Measurements from ENCODE around the gene DGKG.

Gene DGKG

DNA sequence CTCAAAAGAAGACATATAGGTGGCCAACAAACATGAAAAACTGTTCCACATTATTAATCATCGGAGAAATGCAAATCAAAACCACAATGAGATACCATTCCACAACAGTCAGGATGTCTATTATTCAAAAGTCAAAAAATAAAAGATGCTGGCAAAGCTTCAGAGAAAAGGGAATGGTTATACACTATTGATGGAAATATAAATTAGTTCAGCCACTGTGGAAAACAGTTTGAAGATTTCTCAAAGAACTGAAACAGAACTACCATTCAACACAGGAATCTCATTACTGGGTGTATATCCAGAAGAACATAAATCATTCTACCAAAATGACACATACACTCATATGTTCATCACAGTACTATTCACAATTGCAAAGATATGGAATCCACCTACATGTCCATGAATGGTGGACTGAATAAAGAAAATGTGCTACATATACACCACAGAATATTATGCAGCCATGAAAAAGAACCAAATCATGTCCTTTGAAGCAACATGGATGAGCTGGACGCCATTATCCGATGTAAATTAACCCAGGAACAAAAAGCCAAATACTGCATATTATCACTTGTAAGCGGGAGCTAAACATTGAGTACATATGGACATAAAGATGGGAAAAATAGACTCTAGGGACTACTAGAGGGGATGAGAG is 32.7 kb upstream of the DGKG start:
- DNase-seq (ENCODE audit: low read depth, low spot score) = no peak
- ChIA-PET CTCF (no interaction called here), POLR2A (no interaction called here)
- TF ChIP-seq, protein P1, sequence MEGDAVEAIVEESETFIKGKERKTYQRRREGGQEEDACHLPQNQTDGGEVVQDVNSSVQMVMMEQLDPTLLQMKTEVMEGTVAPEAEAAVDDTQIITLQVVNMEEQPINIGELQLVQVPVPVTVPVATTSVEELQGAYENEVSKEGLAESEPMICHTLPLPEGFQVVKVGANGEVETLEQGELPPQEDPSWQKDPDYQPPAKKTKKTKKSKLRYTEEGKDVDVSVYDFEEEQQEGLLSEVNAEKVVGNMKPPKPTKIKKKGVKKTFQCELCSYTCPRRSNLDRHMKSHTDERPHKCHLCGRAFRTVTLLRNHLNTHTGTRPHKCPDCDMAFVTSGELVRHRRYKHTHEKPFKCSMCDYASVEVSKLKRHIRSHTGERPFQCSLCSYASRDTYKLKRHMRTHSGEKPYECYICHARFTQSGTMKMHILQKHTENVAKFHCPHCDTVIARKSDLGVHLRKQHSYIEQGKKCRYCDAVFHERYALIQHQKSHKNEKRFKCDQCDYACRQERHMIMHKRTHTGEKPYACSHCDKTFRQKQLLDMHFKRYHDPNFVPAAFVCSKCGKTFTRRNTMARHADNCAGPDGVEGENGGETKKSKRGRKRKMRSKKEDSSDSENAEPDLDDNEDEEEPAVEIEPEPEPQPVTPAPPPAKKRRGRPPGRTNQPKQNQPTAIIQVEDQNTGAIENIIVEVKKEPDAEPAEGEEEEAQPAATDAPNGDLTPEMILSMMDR (IDR thresholded peaks at IDR 0.05; ENCODE audit: insufficient read depth, low read length, missing control alignments) = no peak
- no peak overlapping the region for H3K4me3 ChIP-seq (ENCODE audit: low read depth, low read length)

DNA sequence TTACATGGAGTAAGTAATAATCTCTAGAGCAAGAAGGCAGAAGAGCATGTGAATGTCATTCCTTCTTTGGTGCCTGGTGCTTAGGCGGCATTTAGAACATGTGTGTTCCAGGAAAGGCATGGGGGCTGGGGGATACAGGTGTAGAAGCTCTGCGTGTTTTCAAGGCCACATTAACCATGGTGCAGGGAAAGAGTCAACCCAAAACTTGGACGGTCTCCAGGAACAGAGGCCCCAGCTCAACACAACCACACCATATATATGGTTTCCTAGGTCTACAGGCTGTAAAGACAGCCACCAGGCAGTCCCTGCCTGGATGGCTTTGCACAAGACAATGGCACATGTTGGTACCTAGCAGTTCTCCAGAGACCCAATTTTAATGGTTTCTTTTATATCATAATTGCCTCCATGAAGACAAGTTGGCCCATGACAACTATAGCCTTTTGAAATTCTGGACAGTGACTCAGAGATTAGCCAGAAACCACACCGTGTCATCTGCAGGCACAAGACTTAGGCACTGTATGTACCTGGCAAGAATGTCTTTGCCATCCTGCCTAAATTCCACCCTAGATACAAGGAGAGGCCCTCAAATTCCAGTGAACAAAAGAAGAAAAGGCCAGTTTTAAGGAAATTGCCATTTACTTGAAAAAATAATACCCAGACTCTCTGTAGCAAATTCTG is 25.0 kb upstream of the DGKG start:
- no peak overlapping the region for H3K4me3 ChIP-seq (ENCODE audit: low read depth, low read length)
- ChIA-PET CTCF (no interaction called here), POLR2A (no interaction called here)
- DNase-seq (ENCODE audit: low read depth, low spot score) = no peak
- TF ChIP-seq, protein P1 (IDR thresholded peaks at IDR 0.05; ENCODE audit: insufficient read depth, low read length, missing control alignments) = no peak

DNA sequence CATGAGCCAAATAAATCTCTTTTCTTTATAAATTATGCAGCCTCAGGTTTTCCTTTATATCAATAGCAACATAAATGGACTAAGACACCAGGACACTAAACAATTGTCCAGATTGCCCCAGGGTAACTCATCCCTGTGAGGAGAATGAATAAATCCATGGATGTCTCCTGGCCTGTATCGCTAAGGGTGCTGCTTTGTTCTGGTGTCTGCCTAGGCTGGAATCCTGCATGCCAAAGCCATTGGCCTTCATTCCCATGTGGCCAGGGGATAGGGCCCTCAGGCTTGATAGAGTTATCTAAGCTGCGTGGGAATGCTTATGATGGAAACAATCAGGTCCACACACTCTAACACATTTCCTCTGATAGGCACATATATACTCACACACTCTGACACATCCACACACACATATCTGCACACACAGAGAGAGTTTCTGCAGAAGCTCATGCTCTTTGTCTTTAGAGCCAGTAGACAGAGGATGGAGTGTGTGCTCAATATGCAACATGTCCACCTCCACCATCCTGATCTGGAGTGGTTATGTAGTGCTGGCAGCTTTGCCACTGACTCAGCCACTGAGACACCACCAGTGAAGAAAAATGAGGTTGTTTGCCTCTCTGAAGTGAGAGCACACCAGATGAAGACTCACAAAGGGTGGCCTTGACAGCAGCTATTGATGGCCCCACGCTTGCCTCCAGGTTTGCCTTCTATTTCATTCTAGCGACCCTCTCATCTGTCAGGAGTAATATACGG is 24.0 kb upstream of the DGKG start:
- ChIA-PET POLR2A (no interaction called here), CTCF (no interaction called here)
- H3K4me3 ChIP-seq (ENCODE audit: low read depth, low read length) = no peak overlapping the region
- DNase-seq (ENCODE audit: low read depth, low spot score) = no peak
- TF ChIP-seq, protein P1 (IDR thresholded peaks at IDR 0.05; ENCODE audit: insufficient read depth, low read length, missing control alignments) = no peak

DNA sequence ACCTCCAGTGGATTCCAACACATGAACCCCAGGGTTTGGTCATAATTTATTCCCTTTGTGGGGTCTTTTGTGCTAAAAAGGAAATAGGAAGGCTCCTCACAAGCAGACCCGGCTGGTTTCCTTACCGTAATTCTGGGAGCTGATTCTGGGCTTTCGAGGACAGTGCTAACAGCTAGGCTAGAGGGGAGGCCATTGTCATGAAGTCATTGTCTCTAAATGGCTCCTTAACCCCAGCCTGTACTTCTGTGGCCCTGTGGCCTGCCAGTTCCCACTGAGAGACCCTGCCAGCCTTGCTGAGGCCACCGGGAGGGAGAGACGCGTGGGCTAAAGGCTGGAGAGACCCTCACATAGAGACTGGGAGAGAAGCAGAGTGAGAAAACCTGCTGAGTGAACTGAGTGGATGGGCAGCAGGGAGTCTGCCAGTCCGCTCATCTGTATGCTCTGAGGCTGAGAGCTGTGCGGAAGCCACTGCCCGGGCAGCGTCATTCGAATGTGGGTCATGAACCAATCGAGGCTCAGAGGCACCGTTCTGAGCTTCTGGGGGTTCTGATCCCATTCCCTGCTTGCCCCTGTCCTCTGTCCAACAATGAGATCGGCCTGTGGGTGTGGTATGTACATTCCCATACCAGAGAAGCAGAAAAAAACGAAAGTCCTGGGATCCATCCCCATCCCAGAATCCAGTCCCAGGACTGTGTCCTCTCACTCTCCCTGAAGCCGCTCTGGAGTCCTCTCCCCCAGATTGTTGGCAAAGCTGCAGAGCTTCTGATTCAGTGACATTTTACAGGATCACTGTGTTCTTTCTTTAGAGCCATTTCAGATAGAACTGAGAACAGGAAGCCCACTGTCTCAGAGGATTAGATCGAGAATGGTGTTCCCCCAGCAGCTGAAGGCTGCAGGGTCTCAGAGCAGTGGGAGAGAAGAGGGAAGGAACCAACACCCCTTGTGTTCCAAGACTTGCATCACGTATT is 21.3 kb upstream of the DGKG start:
- TF ChIP-seq, protein P1 (IDR thresholded peaks at IDR 0.05; ENCODE audit: insufficient read depth, low read length, missing control alignments) = no peak
- no peak overlapping the region for H3K4me3 ChIP-seq (ENCODE audit: low read depth, low read length)
- ChIA-PET CTCF (no interaction called here), POLR2A (no interaction called here)
- DNase-seq (ENCODE audit: low read depth, low spot score) = no peak

DNA sequence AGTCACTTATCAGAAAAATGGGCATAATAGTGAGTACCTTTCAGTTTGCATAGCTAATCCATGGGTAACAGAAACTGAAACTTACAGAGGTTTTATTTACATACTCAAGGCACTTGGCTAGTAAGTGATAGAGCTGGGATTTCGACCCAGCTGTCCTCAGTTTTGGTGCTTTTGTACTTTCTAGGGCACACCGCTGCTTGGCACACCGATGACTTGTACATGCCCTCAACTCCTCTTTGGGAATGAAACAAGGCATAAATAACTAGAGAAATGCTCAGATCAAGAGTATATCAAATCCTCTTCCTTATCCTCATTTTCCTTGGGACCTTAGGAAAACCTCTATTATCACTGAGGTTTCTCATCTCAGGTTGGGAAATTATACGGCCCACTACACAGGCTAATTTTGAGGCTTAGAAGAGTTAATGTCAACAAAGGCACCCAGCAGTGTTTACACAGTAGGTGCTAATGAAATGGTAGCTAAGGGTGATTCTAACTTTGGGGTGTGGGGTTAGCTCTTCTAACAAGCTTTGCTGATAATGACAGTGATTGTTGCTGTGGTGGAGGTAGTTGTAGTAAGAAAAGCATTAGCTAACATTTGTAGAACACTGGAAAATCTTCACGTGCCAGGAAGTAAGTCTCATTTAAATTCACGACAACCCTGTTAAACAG is 20.3 kb upstream of the DGKG start:
- H3K4me3 ChIP-seq (ENCODE audit: low read depth, low read length) = no peak overlapping the region
- CTCF ChIA-PET = no interaction called here
- TF ChIP-seq, protein P1 (IDR thresholded peaks at IDR 0.05; ENCODE audit: insufficient read depth, low read length, missing control alignments) = no peak
- POLR2A ChIA-PET = no interaction called here
- no peak for DNase-seq (ENCODE audit: low read depth, low spot score)

Data from AG04449 (cell line).